Neuronal stem cell (in vitro differentiated cells): ENCODE data around the gene SLC9A5.

Experiments used
- DNase-seq: peaks from one replicate; pipeline ENCODE4 v3.0.0-alpha.2; 2013; ENCODE audit warnings: low spot score
- H2AFZ ChIP-seq: one replicate; pipeline ENCODE4 v1.6.1; 2013; ENCODE audit warnings: mild to moderate bottlenecking, low read length, inconsistent platforms
- H2AK5ac ChIP-seq: 2 replicates; pipeline ENCODE4 v1.6.1; 2013; ENCODE audit warnings: low read depth, mild to moderate bottlenecking, inconsistent platforms, low read length, moderate library complexity, mixed read lengths
- H2BK120ac ChIP-seq: 2 replicates; pipeline ENCODE4 v1.6.1; 2013; ENCODE audit warnings: low read depth, mild to moderate bottlenecking, inconsistent platforms, low read length, moderate library complexity, mixed read lengths
- H2BK12ac ChIP-seq: one replicate; pipeline ENCODE4 v1.6.1; 2013; ENCODE audit warnings: low read length, inconsistent platforms
- H2BK15ac ChIP-seq: 2 replicates; pipeline ENCODE4 v1.6.1; 2013; ENCODE audit warnings: mild to moderate bottlenecking, low read length, inconsistent platforms, mixed read lengths
- H2BK5ac ChIP-seq: one replicate; pipeline ENCODE4 v1.6.1; 2013; ENCODE audit warnings: inconsistent platforms, mild to moderate bottlenecking, low read length, moderate library complexity
- H3K14ac ChIP-seq: one replicate; pipeline ENCODE4 v1.6.1; 2013; ENCODE audit warnings: low read length, inconsistent platforms
- H3K18ac ChIP-seq: 2 replicates; pipeline ENCODE4 v1.6.1; 2013; ENCODE audit warnings: low read length, inconsistent platforms
- H3K23ac ChIP-seq: 2 replicates; pipeline ENCODE4 v1.6.1; 2013; ENCODE audit warnings: low read depth, mild to moderate bottlenecking, mixed read lengths, low read length, inconsistent platforms; ENCODE audit not compliant: poor library complexity
- H3K27ac ChIP-seq: replicated peaks from 3 replicates; pipeline ENCODE4 v1.5.1; 2013; ENCODE audit warnings: low read length, inconsistent platforms
- H3K27me3 ChIP-seq, 3 experiments: 2 replicates each; pipeline ENCODE4 v1.6.1; 2013; ENCODE audit warnings: low read length in 3 of 3, mild to moderate bottlenecking in 2 of 3, inconsistent platforms in 1 of 3, low read depth in 1 of 3, mixed read lengths in 1 of 3, moderate library complexity in 1 of 3; ENCODE audit not compliant: control insufficient read depth in 3 of 3, insufficient read depth in 3 of 3
- H3K36me3 ChIP-seq, 2 donors: replicated peaks in 1 of 2; 2 replicates each; pipeline ENCODE4 v1.6.1; 2013; ENCODE audit warnings: low read length in 2 of 2; ENCODE audit not compliant: control insufficient read depth in 2 of 2, insufficient read depth in 2 of 2
- H3K4ac ChIP-seq: 2 replicates; pipeline ENCODE4 v1.6.1; 2013; ENCODE audit warnings: inconsistent platforms, mild to moderate bottlenecking, low read length, moderate library complexity
- H3K4me1 ChIP-seq, 2 donors: 1 replicate in 1 of 2; 2 replicates in 1 of 2; pipeline ENCODE4 v1.6.1; 2013; ENCODE audit warnings: low read length in 2 of 2, low read depth in 1 of 2; ENCODE audit not compliant: control insufficient read depth in 2 of 2, insufficient read depth in 1 of 2
- H3K4me2 ChIP-seq: one replicate; pipeline ENCODE4 v1.6.1; 2013; ENCODE audit warnings: mild to moderate bottlenecking, low read length, inconsistent platforms; ENCODE audit not compliant: insufficient read depth, poor library complexity, severe bottlenecking
- H3K4me3 ChIP-seq, 2 donors: 2 replicates each; pipeline ENCODE4 v1.5.1; 2013; ENCODE audit warnings: low read length in 2 of 2, mild to moderate bottlenecking in 2 of 2, inconsistent platforms in 1 of 2, moderate library complexity in 1 of 2
- H3K79me1 ChIP-seq: one replicate; pipeline ENCODE4 v1.6.1; 2013; ENCODE audit warnings: low read depth, mild to moderate bottlenecking, inconsistent platforms, low read length, moderate library complexity
- H3K9ac ChIP-seq: one replicate; pipeline ENCODE4 v1.6.1; 2013; ENCODE audit warnings: mild to moderate bottlenecking, low read depth, low read length, inconsistent platforms; ENCODE audit not compliant: poor library complexity
- H3K9me3 ChIP-seq, 2 donors: replicated peaks in 1 of 2; 2 replicates each; pipeline versions ENCODE3 to v1.6.1; 2013; ENCODE audit warnings: low read length in 2 of 2, mild to moderate bottlenecking in 2 of 2, inconsistent platforms in 1 of 2, low read depth in 1 of 2, mixed read lengths in 1 of 2, moderate library complexity in 1 of 2; ENCODE audit not compliant: control insufficient read depth in 2 of 2, insufficient read depth in 1 of 2
- H4K8ac ChIP-seq: one replicate; pipeline ENCODE4 v1.6.1; 2013; ENCODE audit warnings: low read depth, mild to moderate bottlenecking, inconsistent platforms, low read length, moderate library complexity
- H4K91ac ChIP-seq: one replicate; pipeline ENCODE4 v1.6.1; 2013; ENCODE audit warnings: low read length, low read depth, mild to moderate bottlenecking, inconsistent platforms; ENCODE audit not compliant: poor library complexity
- WGBS, 2 donors: extraction: QIAGEN DNeasy Blood & Tissue Kit; methylation state at CpG; one replicate each; pipeline ENCODE4 v1.1.7; 2013; ENCODE audit warnings: missing lambda C conversion rate in 2 of 2, mixed read lengths in 1 of 2; ENCODE audit not compliant: insufficient read length in 2 of 2, insufficient replicate concordance in 1 of 2; ENCODE audit errors: extremely low coverage in 2 of 2; 5-methylcytosine and 5-hydroxymethylcytosine counted together

Gene SLC9A5

GRCh38 chr16:67269766-67270165, 21.0 kb downstream of the SLC9A5 start:
- no peak overlapping the region for H3K23ac ChIP-seq
- no peaks in the 10 kb centered on the region for H3K36me3 ChIP-seq
- WGBS, 2 donors, result no CpG with 5 or more reads among the region's 5 CpGs
- no peak overlapping the region for H3K9ac ChIP-seq
- no peak overlapping the region for H4K91ac ChIP-seq
- no peak for DNase-seq
- no peak overlapping the region for H2BK12ac ChIP-seq
- H2BK120ac ChIP-seq, result no peak overlapping the region
- H3K27me3 ChIP-seq, result peaks cover 0 to 2% (median 0%) of the 10 kb centered on the region in 3 experiments
- no peaks in the 10 kb centered on the region for H3K4me1 ChIP-seq
- no peak overlapping the region for H3K4me3 ChIP-seq
- H2AK5ac ChIP-seq, result no peak overlapping the region
- no peak overlapping the region for H2BK5ac ChIP-seq
- no peak overlapping the region for H3K4me2 ChIP-seq
- no peak overlapping the region for H3K14ac ChIP-seq
- no peak overlapping the region for H3K18ac ChIP-seq
- no peaks in the 10 kb centered on the region for H3K9me3 ChIP-seq
- no peak overlapping the region for H3K27ac ChIP-seq
- H3K79me1 ChIP-seq, result peaks cover 2% of the 10 kb centered on the region
- H4K8ac ChIP-seq, result no peak overlapping the region
- H3K4ac ChIP-seq, result no peak overlapping the region
- H2BK15ac ChIP-seq, result no peak overlapping the region
- H2AFZ ChIP-seq, result no peak overlapping the region

- Histone ChIP-seq H3K4me1 (no peaks in the 10 kb centered on the region), H4K91ac (no peak overlapping the region), H3K4me2 (no peak overlapping the region), H2BK120ac (no peak overlapping the region), H2BK12ac (no peak overlapping the region), H3K4ac (no peak overlapping the region), H2AFZ (no peak overlapping the region), H2BK5ac (no peak overlapping the region), H3K79me1 (peaks cover 2% of the 10 kb centered on the region), H3K9me3 (no peaks in the 10 kb centered on the region), H2AK5ac (no peak overlapping the region), H3K18ac (peak overlapping the region; percentile 17), H2BK15ac (no peak overlapping the region), H3K27ac (no peak overlapping the region), H3K4me3 (no peak overlapping the region), H3K27me3 (peaks cover 0 to 2% (median 0%) of the 10 kb centered on the region in 3 experiments), H3K36me3 (no peaks in the 10 kb centered on the region), H3K14ac (peak overlapping the region; percentile 8), H3K23ac (peak overlapping the region; percentile 89), H4K8ac (no peak overlapping the region), H3K9ac (no peak overlapping the region)
- DNase-seq, result no peak
- no CpG with 5 or more reads among the region's 11 CpGs for whole genome bisulfite sequencing, 2 donors
Observed at GRCh38 chr16:67270931-67271338, 22.2 kb downstream of the SLC9A5 start.

GRCh38 chr16:67271446-67271845, 22.7 kb downstream of the SLC9A5 start:
- Histone ChIP-seq H3K4me2 (no peak overlapping the region), H2AFZ (no peak overlapping the region), H3K14ac (no peak overlapping the region), H3K23ac (no peak overlapping the region), H4K8ac (no peak overlapping the region), H2BK5ac (no peak overlapping the region), H3K36me3 (no peaks in the 10 kb centered on the region), H3K27me3 (peaks cover 0 to 3% (median 2%) of the 10 kb centered on the region in 3 experiments), H3K27ac (no peak overlapping the region), H3K18ac (no peak overlapping the region), H3K9me3 (no peaks in the 10 kb centered on the region), H3K4me1 (no peaks in the 10 kb centered on the region), H2BK15ac (peak overlapping the region; percentile 75), H3K4ac (peak overlapping the region; percentile 66), H3K79me1 (peaks cover 2% of the 10 kb centered on the region), H2BK120ac (no peak overlapping the region), H3K9ac (no peak overlapping the region), H2AK5ac (no peak overlapping the region), H2BK12ac (no peak overlapping the region), H3K4me3 (no peak overlapping the region), H4K91ac (no peak overlapping the region)
- whole genome bisulfite sequencing, 2 donors, result no CpG with 5 or more reads among the region's 4 CpGs
- DNase-seq, result no peak

- Histone ChIP-seq H4K8ac (no peak overlapping the region), H3K27me3 (peaks cover 0 to 33% (median 11%) of the 10 kb centered on the region in 3 experiments), H3K4me1 (no peaks in the 10 kb centered on the region), H3K79me1 (peaks cover 2% of the 10 kb centered on the region), H2BK5ac (no peak overlapping the region), H2BK15ac (no peak overlapping the region), H2AFZ (no peak overlapping the region), H2BK12ac (no peak overlapping the region), H3K36me3 (no peaks in the 10 kb centered on the region), H3K9me3 (no peaks in the 10 kb centered on the region), H3K9ac (no peak overlapping the region), H3K18ac (no peak overlapping the region), H3K14ac (no peak overlapping the region), H2AK5ac (no peak overlapping the region), H3K23ac (no peak overlapping the region), H2BK120ac (no peak overlapping the region), H3K27ac (no peak overlapping the region), H3K4me2 (no peak overlapping the region), H3K4me3 (no peak overlapping the region), H4K91ac (no peak overlapping the region), H3K4ac (no peak overlapping the region)
- DNase-seq, result no peak
- no CpG with 5 or more reads among the region's 2 CpGs for WGBS, 2 donors
Observed at GRCh38 chr16:67275321-67275720, 26.5 kb downstream of the SLC9A5 start.
